ENCODE data around the gene P4HA2.

P4HA2 gene

GRCh38 chr5:132235340-132235739 is 7.7 kb upstream of the P4HA2 start (continued):
- TF ChIP-seq ZNF70 (CRISPR knock-in tag; IDR thresholded peaks at IDR 0.05): no peak
- no peak for TF ChIP-seq CSDC2 (CRISPR knock-in tag; IDR thresholded peaks at IDR 0.05)
- no peak for TF ChIP-seq CSRNP3 (CRISPR knock-in tag; IDR thresholded peaks at IDR 0.05)

DNA sequence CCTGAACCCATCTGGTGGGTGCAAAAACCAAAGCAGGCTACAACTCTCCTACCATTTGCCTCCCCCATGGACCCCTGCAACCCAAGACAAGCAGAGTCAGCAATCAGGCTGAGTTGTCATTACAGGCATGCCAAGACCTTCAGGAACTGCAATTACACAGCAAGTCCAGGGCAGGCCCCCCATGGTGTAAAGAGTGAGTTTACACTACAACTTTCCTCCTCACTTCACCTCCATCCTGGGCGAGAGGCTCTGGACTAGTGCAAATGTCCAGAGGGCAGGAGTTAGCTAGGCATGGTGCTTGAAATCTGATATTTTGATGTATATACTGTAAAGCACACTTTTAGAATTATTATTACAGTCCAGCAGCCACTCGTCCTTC is 7.0 kb upstream of the P4HA2 start:
- ATAC-seq: no peak
- TF ChIP-seq CSRNP3 (CRISPR knock-in tag; IDR thresholded peaks at IDR 0.05): no peak
- TF ChIP-seq POU6F1 (CRISPR knock-in tag; IDR thresholded peaks at IDR 0.05; ENCODE audit: borderline replicate concordance, low read depth): no peak
- no peak for TF ChIP-seq CREB5 (CRISPR knock-in tag; IDR thresholded peaks at IDR 0.05; ENCODE audit: low read depth)
- no peak for TF ChIP-seq CSDC2 (CRISPR knock-in tag; IDR thresholded peaks at IDR 0.05)
- TF ChIP-seq PPARA (CRISPR knock-in tag; IDR thresholded peaks at IDR 0.05; ENCODE audit: borderline replicate concordance): no peak
- no peak for TF ChIP-seq ZNF70 (CRISPR knock-in tag; IDR thresholded peaks at IDR 0.05)
- TF ChIP-seq RARB (CRISPR knock-in tag; IDR thresholded peaks at IDR 0.05): no peak
- no peak for TF ChIP-seq ZNF8 (CRISPR knock-in tag; IDR thresholded peaks at IDR 0.05)
- no peak for TF ChIP-seq ESRRG (CRISPR knock-in tag; IDR thresholded peaks at IDR 0.05)
- no peak for TF ChIP-seq OSR1 (CRISPR knock-in tag; IDR thresholded peaks at IDR 0.05)
- no peak for TF ChIP-seq ZC3H10 (CRISPR knock-in tag; IDR thresholded peaks at IDR 0.05)
- TF ChIP-seq ARNTL (CRISPR knock-in tag; IDR thresholded peaks at IDR 0.05; ENCODE audit: borderline replicate concordance, low read depth): no peak
- no peak for TF ChIP-seq SNAI2 (CRISPR knock-in tag; IDR thresholded peaks at IDR 0.05)
- no peak for TF ChIP-seq ZNF565 (CRISPR knock-in tag; conservative IDR thresholded peaks at IDR 0.05; ENCODE audit: low read depth)
- TF ChIP-seq ISL1 (CRISPR knock-in tag; IDR thresholded peaks at IDR 0.05): no peak
- no peak for TF ChIP-seq TCF4 (CRISPR knock-in tag; IDR thresholded peaks at IDR 0.05; ENCODE audit: borderline replicate concordance)
- TF ChIP-seq ZFP3 (CRISPR knock-in tag; IDR thresholded peaks at IDR 0.05): no peak
- TF ChIP-seq BACH2 (CRISPR knock-in tag; IDR thresholded peaks at IDR 0.05; ENCODE audit: borderline replicate concordance): no peak
- no peak for TF ChIP-seq PATZ1 (CRISPR knock-in tag; IDR thresholded peaks at IDR 0.05; ENCODE audit: borderline replicate concordance)

DNA sequence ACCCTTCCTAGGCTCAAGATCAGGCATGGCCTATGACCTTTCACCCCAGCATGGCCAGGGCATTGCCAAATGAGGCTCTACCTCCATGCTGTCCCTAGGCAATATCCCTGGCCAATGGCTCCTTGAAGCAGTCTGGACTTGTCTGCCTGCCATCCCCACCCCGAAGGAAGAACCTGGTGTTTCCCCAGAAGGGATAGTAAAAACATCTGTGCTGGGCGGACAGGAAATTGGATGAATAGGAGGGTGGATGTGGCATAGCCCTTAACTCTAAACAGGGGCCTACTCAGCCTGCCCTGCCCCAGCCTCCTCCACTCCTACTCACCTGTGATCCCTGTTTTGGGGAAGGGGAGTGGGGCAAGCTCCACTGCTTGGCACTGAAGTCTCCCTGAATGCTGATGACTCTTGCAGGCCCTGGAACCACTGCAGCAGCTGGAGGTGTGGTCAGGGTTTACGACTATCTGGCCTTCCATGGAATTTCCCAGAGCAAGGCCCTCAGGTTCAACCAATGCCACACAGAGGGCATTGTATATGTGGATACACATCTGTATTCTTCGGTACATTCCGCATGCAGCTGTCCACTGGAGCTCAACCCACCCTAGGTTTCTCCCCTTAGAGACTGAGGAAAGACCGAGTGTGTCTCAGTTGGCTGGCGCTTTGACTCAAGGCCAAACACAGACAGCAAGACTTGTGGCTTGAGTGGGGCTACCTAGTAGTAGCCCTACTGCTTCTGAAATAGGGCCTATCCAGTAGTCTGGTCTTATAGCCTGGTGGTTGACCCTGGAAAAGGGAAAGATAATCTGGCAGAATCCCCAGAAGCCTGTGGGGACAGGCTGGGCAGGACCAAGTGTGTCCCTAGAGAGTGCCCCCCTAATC is 6.4 kb upstream of the P4HA2 start:
- no peak for ATAC-seq
- TF ChIP-seq ISL1 (CRISPR knock-in tag; IDR thresholded peaks at IDR 0.05) (no peak), BACH2 (CRISPR knock-in tag; IDR thresholded peaks at IDR 0.05; ENCODE audit: borderline replicate concordance) (no peak), ZC3H10 (CRISPR knock-in tag; IDR thresholded peaks at IDR 0.05) (no peak), ZNF70 (CRISPR knock-in tag; IDR thresholded peaks at IDR 0.05) (no peak), RARB (CRISPR knock-in tag; IDR thresholded peaks at IDR 0.05) (no peak), ESRRG (CRISPR knock-in tag; IDR thresholded peaks at IDR 0.05) (no peak), CREB5 (CRISPR knock-in tag; IDR thresholded peaks at IDR 0.05; ENCODE audit: low read depth) (no peak), TOX (CRISPR knock-in tag; IDR thresholded peaks at IDR 0.05; ENCODE audit: borderline replicate concordance) (no peak), ZFP30 (CRISPR knock-in tag; IDR thresholded peaks at IDR 0.05) (no peak)

All from SK-N-SH treated with all-trans-retinoic acid at 6 μM for 48 hours (cell line).